SH-SY5Y (cell line): ENCODE measurements around the gene FGF16.

Experiments
- GATA2 ChIP-seq: IDR thresholded peaks from 2 replicates; pipeline ENCODE4 v1.6.1; 2011; ENCODE audit warnings: mild to moderate bottlenecking, low read depth, low read length
- GATA3 ChIP-seq: IDR thresholded peaks from 2 replicates; pipeline ENCODE4 v1.6.1; 2011; ENCODE audit warnings: low read depth, mild to moderate bottlenecking, low read length, moderate library complexity

- no peak for TF ChIP-seq GATA3
- TF ChIP-seq GATA2 = no peak
These were observed 2.6 kb upstream of the FGF16 start for GRCh38 chrX:77444545-77444944.
